GM12878 (cell line): ENCODE results near the gene UBXN4. TPM values are rescaled to one million over a fixed set of nuclear protein-coding genes. Genes with fewer than 3 reads are reported as not detected.

Source experiments
- ATAC-seq: fragments of 200-7000 bp; cut with Tn5 transposase; 3 replicates; pipeline ENCODE4 v1.9.1; 2020; ENCODE audit warnings: mild to moderate bottlenecking, moderate library complexity
- BruUV-seq: library from RNA; stranded (reverse); fragments of 400-500 nt; replicated peaks from 2 replicates; lab custom pipeline; 2021; lab: Mats Ljungman, UMichigan
- CTCF ChIA-PET: fragments of 300-600 bp; sonication (Branson Sonifier 250); formaldehyde crosslinking; extraction: SDS; loops from one replicate; lab custom pipeline; 2021; ENCODE audit warnings: inconsistent platforms; lab: Yijun Ruan, JAX
- POLR2A ChIA-PET: fragments of 350-600 bp; formaldehyde crosslinking; extraction: SDS; loops from one replicate; lab custom pipeline; 2021; ENCODE audit warnings: inconsistent platforms; lab: Charles Lee
- RAD21 ChIA-PET: fragments of 300-600 bp; sonication (Branson Sonifier 250); formaldehyde crosslinking; loops from one replicate; lab custom pipeline; 2023; ENCODE audit warnings: antibody characterized with exemption; ENCODE audit not compliant: unreplicated experiment; lab: Charles Lee
- SMC1A ChIA-PET: fragments of 300-600 bp; sonication (Branson Sonifier 250); formaldehyde crosslinking; loops from one replicate; lab custom pipeline; 2023; ENCODE audit not compliant: unreplicated experiment, uncharacterized antibody; lab: Charles Lee
- DNase-seq: peaks from one replicate; pipeline ENCODE4 v3.0.0-alpha.2; 2011; ENCODE audit warnings: low read depth, low spot score
- FAIRE-seq: peaks from 3 replicates; lab custom pipeline; 2011; peaks lifted over from hg19 to GRCh38; lab: Jason Lieb, UNC
- H2AFZ ChIP-seq: 2 replicates; pipeline ENCODE4 v1.6.0; 2011; ENCODE audit warnings: low read depth, low read length, control low read depth; ENCODE audit not compliant: control insufficient read depth
- H3K27ac ChIP-seq: 2 replicates; pipeline ENCODE4 v1.5.1; 2011; ENCODE audit warnings: control low read depth; ENCODE audit not compliant: control insufficient read depth, insufficient read depth
- H3K27me3 ChIP-seq, 2 experiments: replicated peaks in 1 of 2; 2 replicates each; pipeline versions ENCODE4 v1.6.0 to v1.6.1; 2011; ENCODE audit warnings: low read length in 1 of 2; ENCODE audit not compliant: control insufficient read depth in 2 of 2, insufficient read depth in 2 of 2
- H3K36me3 ChIP-seq, 2 experiments: 2 replicates each; pipeline ENCODE4 v1.5.1; 2011; ENCODE audit warnings: low read length in 1 of 2; ENCODE audit not compliant: control insufficient read depth in 2 of 2, insufficient read depth in 2 of 2
- H3K4me1 ChIP-seq: 2 replicates; pipeline ENCODE4 v1.6.1; 2011; ENCODE audit warnings: mild to moderate bottlenecking, low read length, moderate library complexity, mixed read lengths; ENCODE audit not compliant: control insufficient read depth, insufficient read depth
- H3K4me2 ChIP-seq: 2 replicates; pipeline ENCODE4 v1.6.0; 2011; ENCODE audit warnings: control low read depth; ENCODE audit not compliant: control insufficient read depth, insufficient read depth
- H3K4me3 ChIP-seq: fragments of 200-600 bp; sonication (generic); 2 replicates; pipeline ENCODE4 v1.5.1; 2016
- H3K79me2 ChIP-seq: 2 replicates; pipeline ENCODE4 v1.6.0; 2011; ENCODE audit warnings: low read length; ENCODE audit not compliant: control insufficient read depth, insufficient read depth
- H3K9ac ChIP-seq: 2 replicates; pipeline ENCODE4 v1.8.0; 2011; ENCODE audit warnings: low read length, control low read depth, mixed read lengths; ENCODE audit not compliant: control insufficient read depth, insufficient read depth
- H3K9me3 ChIP-seq: replicated peaks from 3 replicates; pipeline ENCODE4 v1.5.1; 2011; ENCODE audit warnings: mild to moderate bottlenecking, low read length; ENCODE audit not compliant: control insufficient read depth, insufficient read depth
- H4K20me1 ChIP-seq: 2 replicates; pipeline ENCODE4 v1.6.0; 2011; ENCODE audit not compliant: control insufficient read depth, insufficient read depth
- BACH1 ChIP-seq: fragments of 450-650 bp; IDR thresholded peaks from 2 replicates; pipeline ENCODE4 v1.6.1; 2017; ENCODE audit warnings: mild to moderate bottlenecking, borderline replicate concordance
- CHD2 ChIP-seq: IDR thresholded peaks from 2 replicates; pipeline ENCODE4 v1.6.1; 2011; ENCODE audit warnings: low read depth, low read length, improper control_type of control experiment, borderline replicate concordance
- HDAC2 ChIP-seq: fragments of 200-600 bp; sonication (generic); IDR thresholded peaks from 2 replicates; pipeline ENCODE4 v1.6.1; 2017
- IKZF2 ChIP-seq, 2 experiments: fragments of 450-650 bp; IDR thresholded peaks; 2 replicates each; pipeline ENCODE4 v1.6.1; 2017; ENCODE audit warnings: mild to moderate bottlenecking in 2 of 2, moderate library complexity in 2 of 2
- KAT2A ChIP-seq: conservative IDR thresholded peaks from 2 replicates; pipeline ENCODE4 v1.6.1; 2011; ENCODE audit warnings: low read depth, low read length; ENCODE audit not compliant: control insufficient read depth
- NBN ChIP-seq: fragments of 450-650 bp; IDR thresholded peaks from 2 replicates; pipeline ENCODE4 v1.6.1; 2016
- NFYB ChIP-seq: IDR thresholded peaks from 2 replicates; pipeline ENCODE4 v1.6.1; 2011; ENCODE audit warnings: low read depth, mild to moderate bottlenecking, low read length, improper control_type of control experiment, moderate library complexity; ENCODE audit not compliant: insufficient read depth
- NR2C1 ChIP-seq: fragments of 450-650 bp; IDR thresholded peaks from 2 replicates; pipeline ENCODE4 v1.6.1; 2017; ENCODE audit warnings: antibody characterized with exemption, mild to moderate bottlenecking, moderate library complexity
- NR2C2 ChIP-seq: IDR thresholded peaks from 2 replicates; pipeline ENCODE4 v1.6.1; 2011; ENCODE audit warnings: borderline replicate concordance, low read depth; ENCODE audit not compliant: control insufficient read depth, insufficient read length
- POU2F2 ChIP-seq: IDR thresholded peaks from 3 replicates; pipeline ENCODE4 v1.6.1; 2011; ENCODE audit warnings: low read depth, mild to moderate bottlenecking, low read length, borderline replicate concordance
- RELB ChIP-seq: fragments of 450-650 bp; IDR thresholded peaks from 2 replicates; pipeline ENCODE4 v1.6.1; 2017; ENCODE audit warnings: low read depth, mild to moderate bottlenecking, moderate library complexity
- RFX5 ChIP-seq: IDR thresholded peaks from 2 replicates; pipeline ENCODE4 v1.6.1; 2011; ENCODE audit warnings: low read depth, low read length, improper control_type of control experiment
- STAT1 ChIP-seq: fragments of 450-650 bp; conservative IDR thresholded peaks from 2 replicates; pipeline ENCODE4 v1.6.1; 2014; ENCODE audit warnings: antibody characterized with exemption, mild to moderate bottlenecking
- TCF7 ChIP-seq: IDR thresholded peaks from 2 replicates; pipeline ENCODE4 v1.6.1; 2014; ENCODE audit warnings: antibody characterized with exemption, borderline replicate concordance
- WGBS: methylation state at CpG from one replicate; pipeline ENCODE4 v1.1.6; 2016; ENCODE audit warnings: low lambda C conversion rate; ENCODE audit not compliant: insufficient replicate concordance, insufficient coverage; ENCODE audit errors: missing lambda C conversion rate; 5-methylcytosine and 5-hydroxymethylcytosine counted together
- in situ Hi-C: fragments of 300-500 bp; cut with MboI; formaldehyde crosslinking; loops from 9 replicates; pipeline ENCODE4 v1.14.3; 2018; ENCODE audit warnings: mixed read lengths
- intact Hi-C: fragments of 100-400 bp; cut with micrococcal nuclease; formaldehyde crosslinking; loops from one replicate; pipeline ENCODE4 v1.14.2; 2022; ENCODE audit not compliant: unreplicated experiment
- polyA plus RNA-seq, 11 experiments: library from polyadenylated mRNA; depleted of rRNA in 4 of 11; unstranded in 6 of 11; stranded (reverse) in 5 of 11; fragments of >200 nt; fragmentation: Nextera tagmentation in 4 of 11; fragmentation: Illumina TruSeq in 1 of 11; extraction: Ambion mirVana in 4 of 11; extraction: Trizol in 1 of 11; gene quantifications; 1 replicate in 1 of 11; 2 replicates in 10 of 11; pipeline versions ENCODE4 v1.2.1 to v1.2.3, GENCODE V29; 2011 to 2016; ENCODE audit warnings: inconsistent platforms in 2 of 11, missing spikeins in 2 of 11, low read depth in 1 of 11
- total RNA-seq, 4 experiments: library from RNA; depleted of rRNA in 3 of 4; stranded (reverse); fragments of >200 nt in 3 of 4; fragmentation: Illumina TruSeq in 1 of 4; extraction: Trizol in 1 of 4; gene quantifications; 2 replicates each; pipeline versions ENCODE4 v1.2.1 to v1.2.3, GENCODE V29; 2013 to 2021
- TF ChIP-seq, protein P1 (sequence below): fragments of 150-350 bp; IDR thresholded peaks from 2 replicates; pipeline ENCODE4 v1.6.1; 2014; ENCODE audit warnings: mild to moderate bottlenecking, low read depth, low read length

The UBXN4 gene
- total and polyA plus RNA-seq, 10 of the 15 experiments (the other 5 are each of a cell fraction or from before 2014, with no cell fraction given): 52.6 to 133 (median 71.9) TPM

DNA sequence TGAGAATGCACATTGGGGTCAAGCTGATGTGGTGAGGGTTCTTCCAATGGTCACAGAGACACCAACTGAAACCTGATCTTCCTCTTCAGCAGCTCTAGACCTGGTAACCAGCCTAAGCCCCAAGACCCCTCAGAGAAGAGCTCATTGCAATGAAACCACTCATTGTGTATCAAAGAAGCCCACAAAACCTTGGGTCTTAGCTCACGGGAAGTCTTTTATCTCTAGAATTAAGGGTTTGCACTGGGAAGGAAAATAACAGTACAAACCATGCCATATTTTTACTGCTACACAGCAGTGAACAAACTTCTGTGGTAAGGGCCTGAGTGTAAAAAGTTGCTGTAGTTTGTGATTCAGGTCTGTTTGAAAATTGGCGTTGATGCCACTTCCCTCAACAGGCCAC, 8.6 kb upstream of the UBXN4 start:
- intact Hi-C loops: no loop called here
- Histone ChIP-seq H3K4me1 (no peaks in the 10 kb centered on the region), H3K27ac (no peak overlapping the region), H3K27me3 (no peaks in the 10 kb centered on the region), H3K4me3 (no peak overlapping the region), H3K79me2 (no peaks in the 10 kb centered on the region), H2AFZ (no peak overlapping the region), H3K9me3 (no peaks in the 10 kb centered on the region), H4K20me1 (no peaks in the 10 kb centered on the region), H3K36me3 (no peaks in the 10 kb centered on the region), H3K4me2 (no peak overlapping the region), H3K9ac (no peak overlapping the region)
- in situ Hi-C loops: no loop called here
- DNase-seq: no peak
- FAIRE-seq: no peak
- no peak for ATAC-seq
- RAD21 ChIA-PET: no interaction called here
- no TSS peak for BruUV-seq
- CTCF ChIA-PET: interaction anchor here (1.2 kb wide), 1 partner anchor 8 kb away, joined by 3 read pairs; no protein-coding TSS in a partner anchor
- 92% methylated on average over 2 of the region's 2 CpGs for WGBS
- SMC1A ChIA-PET: no interaction called here
- POLR2A ChIA-PET: no interaction called here
- TF ChIP-seq CHD2 (no peak), NR2C1 (no peak), POU2F2 (no peak), STAT1 (no peak), TCF7 (no peak), RFX5 (no peak)
- TF ChIP-seq, protein P1, sequence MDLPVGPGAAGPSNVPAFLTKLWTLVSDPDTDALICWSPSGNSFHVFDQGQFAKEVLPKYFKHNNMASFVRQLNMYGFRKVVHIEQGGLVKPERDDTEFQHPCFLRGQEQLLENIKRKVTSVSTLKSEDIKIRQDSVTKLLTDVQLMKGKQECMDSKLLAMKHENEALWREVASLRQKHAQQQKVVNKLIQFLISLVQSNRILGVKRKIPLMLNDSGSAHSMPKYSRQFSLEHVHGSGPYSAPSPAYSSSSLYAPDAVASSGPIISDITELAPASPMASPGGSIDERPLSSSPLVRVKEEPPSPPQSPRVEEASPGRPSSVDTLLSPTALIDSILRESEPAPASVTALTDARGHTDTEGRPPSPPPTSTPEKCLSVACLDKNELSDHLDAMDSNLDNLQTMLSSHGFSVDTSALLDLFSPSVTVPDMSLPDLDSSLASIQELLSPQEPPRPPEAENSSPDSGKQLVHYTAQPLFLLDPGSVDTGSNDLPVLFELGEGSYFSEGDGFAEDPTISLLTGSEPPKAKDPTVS: no peak

DNA sequence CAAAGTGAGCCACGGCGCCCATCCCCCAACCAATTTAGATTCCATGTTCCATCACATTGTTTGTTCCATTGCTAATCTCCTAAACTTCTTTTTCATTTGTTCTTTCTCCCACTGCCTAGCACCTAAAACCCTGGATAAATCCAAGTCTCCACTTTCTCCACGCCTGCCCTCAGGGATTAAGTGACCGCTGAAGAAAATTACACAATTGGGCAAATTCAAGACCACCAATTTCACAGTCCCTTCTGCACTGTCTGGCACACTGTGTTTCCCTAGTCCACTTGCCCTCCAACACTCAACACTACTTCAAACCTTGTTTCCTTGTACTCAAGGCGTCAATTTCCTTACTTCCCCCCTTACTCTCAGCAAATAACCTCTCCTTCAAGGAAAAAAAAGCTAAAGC, 5.1 kb upstream of the UBXN4 start:
- H3K27ac ChIP-seq: no peak overlapping the region
- DNase-seq: no peak
- intact Hi-C loops (no loop called here), in situ Hi-C loops (no loop called here)
- H4K20me1 ChIP-seq: no peaks in the 10 kb centered on the region
- WGBS: 95% methylated on average over 5 of the region's 5 CpGs
- H3K9me3 ChIP-seq: no peaks in the 10 kb centered on the region
- ChIA-PET SMC1A (no interaction called here), POLR2A (no interaction called here), RAD21 (no interaction called here), CTCF (no interaction called here)
- H3K4me1 ChIP-seq: no peaks in the 10 kb centered on the region
- no peak overlapping the region for H3K4me2 ChIP-seq
- BruUV-seq: no TSS peak
- no peak overlapping the region for H2AFZ ChIP-seq
- no peak overlapping the region for H3K9ac ChIP-seq
- no peaks in the 10 kb centered on the region; the same call in 1 of the 2 replicates for H3K79me2 ChIP-seq
- H3K4me3 ChIP-seq: no peak overlapping the region
- no peak for FAIRE-seq
- ATAC-seq: no peak
- H3K27me3 ChIP-seq: no peaks in the 10 kb centered on the region
- H3K36me3 ChIP-seq: no peaks in the 10 kb centered on the region
- TF ChIP-seq, protein P1: no peak
- TF ChIP-seq RELB: no peak
- no peak for TF ChIP-seq KAT2A
- no peak for TF ChIP-seq IKZF2 (IDR thresholded peaks at IDR 0.05)
- no peak for TF ChIP-seq NBN
- no peak for TF ChIP-seq NR2C2
- no peak for TF ChIP-seq RFX5
- no peak for TF ChIP-seq BACH1
- TF ChIP-seq HDAC2: no peak
- no peak for TF ChIP-seq NFYB
